HG02885 (cell line): Measurements from ENCODE around the gene XKR7.

Experiments
- ATAC-seq: cut with Tn5 transposase; IDR thresholded peaks from one replicate; pipeline ENCODE4 v1.9.1; 2021; ENCODE audit warnings: mild to moderate bottlenecking; ENCODE audit not compliant: unreplicated experiment, poor library complexity

XKR7 gene

GRCh38 chr20:31974296-31974695 is 6.3 kb downstream of the XKR7 start:
- no peak for ATAC-seq

GRCh38 chr20:31974951-31975487 is 7.1 kb downstream of the XKR7 start:
- no peak for ATAC-seq

GRCh38 chr20:31975874-31976273 is 7.9 kb downstream of the XKR7 start:
- no peak for ATAC-seq

- ATAC-seq, result no peak
Observed at GRCh38 chr20:31977080-31977479, 9.1 kb downstream of the XKR7 start.

GRCh38 chr20:31979713-31980426 is 11.9 kb downstream of the XKR7 start:
- ATAC-seq, result no peak

GRCh38 chr20:31981784-31982183 is 13.8 kb downstream of the XKR7 start:
- ATAC-seq, result no peak

GRCh38 chr20:31984981-31985471 is 17.1 kb downstream of the XKR7 start:
- no peak for ATAC-seq

GRCh38 chr20:31987744-31988143 is 19.8 kb downstream of the XKR7 start:
- no peak for ATAC-seq

GRCh38 chr20:31988430-31989015 is 20.6 kb downstream of the XKR7 start:
- no peak for ATAC-seq

GRCh38 chr20:31989030-31989645 is 21.2 kb downstream of the XKR7 start:
- no peak for ATAC-seq

GRCh38 chr20:31990641-31991338 is 22.8 kb downstream of the XKR7 start:
- ATAC-seq, result no peak

GRCh38 chr20:31991339-31991705 is 23.4 kb downstream of the XKR7 start:
- ATAC-seq, result no peak

- ATAC-seq, result no peak
Observed at GRCh38 chr20:31992086-31992485, 24.1 kb downstream of the XKR7 start.

- ATAC-seq, result no peak
Observed at GRCh38 chr20:31996996-31997395, 29.0 kb downstream of the XKR7 start.

- no peak for ATAC-seq
Observed at GRCh38 chr20:31998246-31998645, 30.3 kb downstream of the XKR7 start.

GRCh38 chr20:32003325-32003724 is 35.4 kb downstream of the XKR7 start:
- ATAC-seq, result no peak

GRCh38 chr20:32004963-32005362 is 37.0 kb downstream of the XKR7 start:
- ATAC-seq, result no peak

- ATAC-seq, result no peak
Observed at GRCh38 chr20:32006053-32006452, 38.1 kb downstream of the XKR7 start.

- no peak for ATAC-seq
Observed at GRCh38 chr20:32006841-32007786, 39.2 kb downstream of the XKR7 start.
